ENCODE measurements around the gene TNFAIP2. TPM values are rescaled to one million over a fixed set of nuclear protein-coding genes. Genes with fewer than 3 reads are reported as not detected.
"Not testable (repeated sequence)": the region's sequence is repeated elsewhere in the genome, so short reads cannot be mapped to it uniquely, and the experiment has no call there.

The TNFAIP2 gene
- total RNA-seq, 1 donor from 2014 or later = 4.3 TPM

DNA sequence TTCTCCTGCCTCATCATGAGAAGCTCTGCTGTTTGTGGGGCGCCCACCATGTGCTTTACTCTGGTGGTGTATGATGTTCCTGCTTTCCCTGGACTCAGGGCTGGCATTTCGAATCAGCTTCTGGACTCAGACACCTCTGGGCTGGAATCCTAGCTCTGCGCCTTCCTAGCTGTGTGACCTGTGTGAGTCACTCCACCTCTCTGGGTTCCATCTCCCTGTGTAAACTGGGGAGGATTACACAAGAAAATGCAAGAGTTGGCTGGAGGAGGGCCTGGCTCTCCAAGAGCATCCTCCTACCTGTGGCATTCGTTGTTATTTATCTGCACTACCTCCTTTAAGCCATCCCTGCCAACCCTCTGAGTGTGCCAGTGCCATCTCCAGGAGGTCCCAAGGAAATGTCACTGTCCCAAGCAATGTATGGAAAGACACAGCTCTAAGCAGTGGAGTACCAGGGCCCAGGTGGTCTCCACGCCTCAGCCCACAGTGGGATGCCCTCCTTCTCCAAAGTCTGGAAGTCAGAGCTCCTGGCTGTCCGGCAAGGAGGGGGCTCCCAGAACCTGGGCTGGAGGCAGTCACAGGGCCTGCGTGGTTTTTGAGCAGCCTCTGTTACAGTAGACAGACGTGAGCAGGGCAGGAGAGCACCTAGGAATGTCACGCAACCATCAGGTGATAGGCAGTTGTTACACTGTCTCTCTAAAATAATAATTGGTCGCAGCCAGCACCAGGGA, 7.3 kb upstream of the TNFAIP2 start:
- H3K27me3 Mint-ChIP-seq (ENCODE audit: unreplicated experiment) = peaks cover 1% of the 10 kb centered on the region
- H3K4me3 Mint-ChIP-seq (ENCODE audit: unreplicated experiment) = no peak overlapping the region
- peaks cover 2% of the 10 kb centered on the region for H3K9me3 Mint-ChIP-seq (ENCODE audit: unreplicated experiment)
- no peaks in the 10 kb centered on the region for H3K36me3 Mint-ChIP-seq (ENCODE audit: unreplicated experiment)
- TF ChIP-seq, protein P1, sequence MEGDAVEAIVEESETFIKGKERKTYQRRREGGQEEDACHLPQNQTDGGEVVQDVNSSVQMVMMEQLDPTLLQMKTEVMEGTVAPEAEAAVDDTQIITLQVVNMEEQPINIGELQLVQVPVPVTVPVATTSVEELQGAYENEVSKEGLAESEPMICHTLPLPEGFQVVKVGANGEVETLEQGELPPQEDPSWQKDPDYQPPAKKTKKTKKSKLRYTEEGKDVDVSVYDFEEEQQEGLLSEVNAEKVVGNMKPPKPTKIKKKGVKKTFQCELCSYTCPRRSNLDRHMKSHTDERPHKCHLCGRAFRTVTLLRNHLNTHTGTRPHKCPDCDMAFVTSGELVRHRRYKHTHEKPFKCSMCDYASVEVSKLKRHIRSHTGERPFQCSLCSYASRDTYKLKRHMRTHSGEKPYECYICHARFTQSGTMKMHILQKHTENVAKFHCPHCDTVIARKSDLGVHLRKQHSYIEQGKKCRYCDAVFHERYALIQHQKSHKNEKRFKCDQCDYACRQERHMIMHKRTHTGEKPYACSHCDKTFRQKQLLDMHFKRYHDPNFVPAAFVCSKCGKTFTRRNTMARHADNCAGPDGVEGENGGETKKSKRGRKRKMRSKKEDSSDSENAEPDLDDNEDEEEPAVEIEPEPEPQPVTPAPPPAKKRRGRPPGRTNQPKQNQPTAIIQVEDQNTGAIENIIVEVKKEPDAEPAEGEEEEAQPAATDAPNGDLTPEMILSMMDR (IDR thresholded peaks at IDR 0.05; ENCODE audit: partially characterized antibody, unreplicated experiment) = no peak
- H3K4me1 Mint-ChIP-seq (ENCODE audit: low read depth, unreplicated experiment) = peaks cover 14% of the 10 kb centered on the region
- H3K27ac Mint-ChIP-seq (ENCODE audit: unreplicated experiment) = no peak overlapping the region
- DNase-seq = no peak

DNA sequence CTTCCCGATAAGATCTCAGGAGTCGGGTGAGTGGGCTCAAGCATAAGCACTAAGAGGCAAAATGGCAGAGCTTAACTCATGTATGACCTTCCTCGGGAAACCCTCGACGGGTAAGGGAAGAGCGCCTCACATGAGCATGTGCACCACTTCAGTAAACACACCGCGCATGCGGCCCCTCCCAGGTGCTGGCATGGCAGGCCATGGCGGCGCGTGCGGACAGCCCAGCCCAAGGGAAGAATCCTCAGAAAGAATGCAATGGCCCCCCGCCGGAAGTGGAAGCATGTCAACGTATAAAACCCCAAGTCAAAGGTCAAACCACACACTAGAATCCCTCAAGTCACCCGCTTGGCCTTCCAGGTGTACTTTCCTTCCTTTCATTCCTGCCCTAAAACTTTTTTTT, 6.6 kb upstream of the TNFAIP2 start:
- DNase-seq = no peak
- Mint-ChIP-seq H3K27ac (ENCODE audit: unreplicated experiment) (no peak overlapping the region), H3K4me1 (ENCODE audit: low read depth, unreplicated experiment) (peaks cover 14% of the 10 kb centered on the region), H3K9me3 (ENCODE audit: unreplicated experiment) (peaks cover 2% of the 10 kb centered on the region), H3K36me3 (ENCODE audit: unreplicated experiment) (no peaks in the 10 kb centered on the region), H3K27me3 (ENCODE audit: unreplicated experiment) (peaks cover 1% of the 10 kb centered on the region), H3K4me3 (ENCODE audit: unreplicated experiment) (no peak overlapping the region)
- TF ChIP-seq, protein P1 (IDR thresholded peaks at IDR 0.05; ENCODE audit: partially characterized antibody, unreplicated experiment) = no peak

DNA sequence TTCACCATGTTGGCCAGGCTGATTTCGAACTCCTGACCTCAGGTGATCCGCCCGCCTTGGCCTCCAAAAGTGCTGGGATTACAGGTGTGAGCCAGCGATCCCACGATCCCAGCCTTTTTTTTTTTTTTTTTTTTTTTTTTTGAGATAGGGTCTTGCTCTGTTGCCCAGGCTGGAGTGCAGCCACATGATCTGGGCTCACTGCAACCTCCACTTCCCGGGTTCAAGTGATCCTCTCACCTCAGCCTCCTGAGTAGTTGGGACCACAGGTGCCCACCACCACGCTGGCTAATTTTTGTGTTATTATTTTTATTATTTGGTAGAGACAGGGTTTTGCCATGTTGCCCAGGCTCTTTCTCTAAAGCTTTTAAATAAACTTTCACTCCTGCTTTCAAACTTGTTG, 5.8 kb upstream of the TNFAIP2 start:
- not testable (repeated sequence) for H3K27me3 Mint-ChIP-seq (ENCODE audit: unreplicated experiment); DNase-seq; H3K9me3 Mint-ChIP-seq (ENCODE audit: unreplicated experiment); H3K27ac Mint-ChIP-seq (ENCODE audit: unreplicated experiment); H3K4me3 Mint-ChIP-seq (ENCODE audit: unreplicated experiment); H3K36me3 Mint-ChIP-seq (ENCODE audit: unreplicated experiment)
- peaks cover 11% of the 10 kb centered on the region for H3K4me1 Mint-ChIP-seq (ENCODE audit: low read depth, unreplicated experiment)

DNA sequence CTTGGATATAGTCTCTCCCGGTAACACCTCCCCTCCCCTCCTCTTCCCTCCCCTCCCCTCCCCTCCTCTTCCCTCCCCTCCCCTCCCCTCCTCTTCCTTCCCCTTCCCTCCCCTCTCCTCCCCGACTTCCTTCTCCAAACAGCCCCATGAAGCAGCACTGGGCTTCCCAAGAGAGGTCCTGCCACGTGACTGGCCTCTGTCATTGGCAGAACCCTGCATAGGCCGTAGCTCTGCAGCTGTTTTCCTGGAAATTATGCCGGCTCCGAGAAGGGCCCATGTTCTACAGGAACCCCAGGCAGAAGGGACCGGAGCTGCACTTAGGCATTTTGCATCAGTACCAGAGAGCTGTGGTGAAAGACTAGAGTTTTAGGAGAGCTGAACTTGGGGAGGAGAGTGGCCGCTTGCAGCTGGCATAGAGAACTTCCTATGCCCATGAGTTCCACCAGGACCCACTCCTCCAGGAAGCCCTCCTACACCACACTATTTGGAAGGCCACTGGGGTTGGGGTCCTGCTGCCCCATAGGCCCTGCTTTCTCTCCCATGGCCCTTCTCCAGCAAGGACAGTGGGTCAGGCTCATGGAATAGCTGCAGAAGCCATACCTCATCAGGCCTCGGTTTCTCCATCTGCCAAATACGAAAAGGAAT, 5.1 kb upstream of the TNFAIP2 start:
- H3K4me1 Mint-ChIP-seq (ENCODE audit: low read depth, unreplicated experiment) = peaks cover 9% of the 10 kb centered on the region
- TF ChIP-seq, protein P1 (IDR thresholded peaks at IDR 0.05; ENCODE audit: partially characterized antibody, unreplicated experiment) = no peak
- H3K4me3 Mint-ChIP-seq (ENCODE audit: unreplicated experiment) = no peak overlapping the region
- DNase-seq = no peak
- no peaks in the 10 kb centered on the region for H3K36me3 Mint-ChIP-seq (ENCODE audit: unreplicated experiment)
- H3K9me3 Mint-ChIP-seq (ENCODE audit: unreplicated experiment) = peaks cover 2% of the 10 kb centered on the region
- peaks cover 1% of the 10 kb centered on the region for H3K27me3 Mint-ChIP-seq (ENCODE audit: unreplicated experiment)
- no peak overlapping the region for H3K27ac Mint-ChIP-seq (ENCODE audit: unreplicated experiment)

DNA sequence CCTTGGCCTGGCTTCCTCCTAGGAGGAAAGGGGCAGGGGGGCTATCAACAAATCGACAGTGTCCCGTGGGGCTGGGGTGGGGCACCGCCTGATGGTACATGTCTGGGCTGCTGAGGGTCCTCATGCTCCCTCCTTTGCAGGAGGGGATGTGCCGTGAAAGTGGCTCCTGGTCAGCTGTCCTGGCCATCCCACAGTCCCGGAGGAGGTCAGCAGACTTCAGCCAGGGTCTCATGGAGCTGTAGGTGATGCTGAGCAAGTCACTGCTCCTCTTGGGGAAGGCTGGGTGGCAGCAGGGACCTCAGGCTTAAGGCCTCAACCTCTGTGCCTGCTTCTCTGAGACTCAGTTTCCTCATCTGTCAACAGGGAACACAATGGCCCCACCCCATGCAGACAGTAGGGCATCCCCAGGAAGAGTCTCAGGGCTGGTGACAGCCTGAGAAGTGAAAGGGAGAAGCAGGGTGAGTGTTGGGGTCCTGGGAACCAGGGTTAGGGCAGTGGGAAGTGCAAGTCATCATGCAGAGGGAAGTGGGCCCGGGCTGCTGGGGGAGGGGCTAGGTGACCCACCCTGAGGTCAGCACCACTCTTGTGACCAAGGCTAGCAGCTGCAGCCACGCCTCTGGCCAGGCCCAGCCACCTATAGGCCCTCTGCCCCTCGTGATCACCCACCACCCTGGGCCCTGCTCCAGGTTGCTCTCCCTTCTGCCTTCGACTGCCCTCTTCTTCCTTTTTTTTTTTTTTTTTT, 4.4 kb upstream of the TNFAIP2 start:
- no peaks in the 10 kb centered on the region for H3K36me3 Mint-ChIP-seq (ENCODE audit: unreplicated experiment)
- peaks cover 1% of the 10 kb centered on the region for H3K27me3 Mint-ChIP-seq (ENCODE audit: unreplicated experiment)
- TF ChIP-seq, protein P1 (IDR thresholded peaks at IDR 0.05; ENCODE audit: partially characterized antibody, unreplicated experiment) = no peak
- no peak for DNase-seq
- peaks cover 8% of the 10 kb centered on the region for H3K4me1 Mint-ChIP-seq (ENCODE audit: low read depth, unreplicated experiment)
- H3K4me3 Mint-ChIP-seq (ENCODE audit: unreplicated experiment) = no peak overlapping the region
- H3K27ac Mint-ChIP-seq (ENCODE audit: unreplicated experiment) = no peak overlapping the region
- peaks cover 2% of the 10 kb centered on the region for H3K9me3 Mint-ChIP-seq (ENCODE audit: unreplicated experiment)

DNA sequence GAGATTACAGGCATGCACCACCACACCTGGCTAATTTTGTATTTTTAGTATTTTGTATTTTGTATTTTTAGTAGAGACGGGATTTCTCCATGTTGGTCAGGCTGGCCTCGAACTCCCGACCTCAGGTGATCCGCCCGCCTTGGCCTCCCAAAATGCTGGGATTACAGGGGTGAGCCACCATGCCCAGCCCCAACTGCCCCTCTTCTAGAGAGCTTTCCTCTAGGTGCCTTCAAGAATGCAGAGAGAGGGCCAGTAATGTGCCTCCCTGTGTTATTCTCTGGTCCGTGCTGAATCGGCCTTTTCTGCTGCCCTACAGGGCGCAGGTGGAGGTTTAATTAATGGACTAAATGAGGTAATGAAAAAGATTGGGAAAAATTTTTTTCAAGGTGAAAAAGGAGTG, 3.7 kb upstream of the TNFAIP2 start:
- H3K36me3 Mint-ChIP-seq (ENCODE audit: unreplicated experiment); H3K9me3 Mint-ChIP-seq (ENCODE audit: unreplicated experiment); H3K27me3 Mint-ChIP-seq (ENCODE audit: unreplicated experiment); H3K27ac Mint-ChIP-seq (ENCODE audit: unreplicated experiment); DNase-seq; H3K4me1 Mint-ChIP-seq (ENCODE audit: low read depth, unreplicated experiment): not testable (repeated sequence)
- peak overlapping the region; percentile 30 for H3K4me3 Mint-ChIP-seq (ENCODE audit: unreplicated experiment)
